ENCODE measurements around the gene GPRIN2. TPM values are rescaled to one million over a fixed set of nuclear protein-coding genes. Genes with fewer than 3 reads are reported as not detected.
A peak's percentile ranks its signal among the peaks of the same experiment; 100 is the strongest.

The GPRIN2 gene
- total RNA-seq, 4 donors from 2014 or later = 1.2 to 1.6 TPM; not detected in 2

DNA sequence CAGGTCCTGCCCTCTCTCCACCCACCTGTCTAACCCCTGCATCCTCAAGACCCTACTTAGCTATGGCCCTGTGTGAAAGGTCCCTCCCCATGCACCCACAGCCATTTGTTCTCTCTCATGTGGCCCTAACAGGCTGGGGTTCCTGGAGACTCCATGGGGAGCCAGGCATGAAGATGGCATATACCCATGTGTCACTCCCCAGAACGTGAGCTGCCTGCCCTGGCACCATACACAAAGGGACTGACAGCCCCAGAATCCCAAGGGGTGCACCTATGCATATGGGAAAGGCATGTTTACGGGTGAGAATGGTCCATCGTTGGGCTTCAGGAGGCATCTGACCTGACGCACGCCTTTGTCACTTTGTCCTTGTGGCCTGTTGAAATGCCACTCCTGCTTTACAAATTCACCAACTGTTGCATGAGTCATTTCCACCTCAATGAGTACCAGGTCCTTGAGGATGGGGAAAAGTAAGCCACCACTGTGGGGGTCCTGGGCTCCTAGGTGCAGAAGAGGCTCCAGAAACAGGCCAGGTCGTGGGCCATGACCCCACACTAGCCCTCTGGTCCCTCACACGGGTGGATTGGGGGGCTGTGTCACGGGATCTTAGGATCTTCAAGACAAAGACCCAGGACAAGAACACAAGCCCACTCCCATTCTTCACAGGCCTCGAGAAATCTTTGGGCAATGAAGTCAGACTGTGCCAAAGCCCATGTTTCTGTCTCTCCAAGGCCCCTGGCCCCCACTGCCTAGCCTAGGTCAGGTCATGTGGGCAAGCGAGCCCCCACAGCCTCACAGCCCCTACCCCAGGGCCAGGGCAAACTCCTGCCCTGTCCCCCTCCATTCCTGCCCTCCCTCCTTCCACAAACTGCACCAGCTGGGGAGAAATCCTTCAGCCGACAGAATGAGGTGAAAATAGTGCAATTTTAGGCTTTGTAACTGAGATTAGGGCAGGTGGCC lies 8.6 kb downstream of the GPRIN2 start:
- Histone ChIP-seq H3K27ac (no peak overlapping the region), H3K27me3 (peaks cover 15% of the 10 kb centered on the region), H3K4me3 (no peak overlapping the region), H3K9me3 (no peaks in the 10 kb centered on the region), H3K36me3 (no peaks in the 10 kb centered on the region), H3K4me1 (peaks cover 0 to 6% (median 0%) of the 10 kb centered on the region in 3 donors)
- ATAC-seq = no peak
- TF ChIP-seq POLR2AphosphoS5 (IDR thresholded peaks at IDR 0.05) (no peak), EP300 (IDR thresholded peaks at IDR 0.05) (no peak), POLR2A (IDR thresholded peaks at IDR 0.05) (no peak), CTCF (IDR thresholded peaks at IDR 0.05) (no peak)
- WGBS, 2 donors (ENCODE audit: low coverage in 1 of 2) = 72 to 80% methylated on average over 9 to 10 of the region's 11 CpGs

GRCh38 chr10:46546591-46547540 lies 9.6 kb downstream of the GPRIN2 start:
- TF ChIP-seq CTCF (IDR thresholded peaks at IDR 0.05) (no peak), EP300 (IDR thresholded peaks at IDR 0.05) (no peak), POLR2A (IDR thresholded peaks at IDR 0.05) (no peak), POLR2AphosphoS5 (IDR thresholded peaks at IDR 0.05) (no peak)
- H3K27me3 ChIP-seq = peaks cover 7% of the 10 kb centered on the region
- ATAC-seq = no peak
- H3K36me3 ChIP-seq = no peaks in the 10 kb centered on the region
- no peak overlapping the region for H3K27ac ChIP-seq
- 80 to 86% methylated on average over 10 to 11 of the region's 11 CpGs for WGBS, 2 donors (ENCODE audit: low coverage in 1 of 2)
- peaks cover 0 to 6% (median 0%) of the 10 kb centered on the region in 3 donors for H3K4me1 ChIP-seq
- no peaks in the 10 kb centered on the region for H3K9me3 ChIP-seq
- no peak overlapping the region for H3K4me3 ChIP-seq

GRCh38 chr10:46545861-46546590 lies 10.4 kb downstream of the GPRIN2 start:
- no peak for ATAC-seq
- peaks cover 0 to 14% (median 3%) of the 10 kb centered on the region in 3 donors for H3K4me1 ChIP-seq
- H3K4me3 ChIP-seq = no peak overlapping the region
- no peaks in the 10 kb centered on the region for H3K9me3 ChIP-seq
- 64 to 81% methylated on average over 2 to 5 of the region's 5 CpGs for WGBS, 2 donors (ENCODE audit: low coverage in 1 of 2)
- H3K36me3 ChIP-seq = no peaks in the 10 kb centered on the region
- peaks cover 9% of the 10 kb centered on the region for H3K27me3 ChIP-seq
- no peak for TF ChIP-seq POLR2AphosphoS5 (IDR thresholded peaks at IDR 0.05)
- TF ChIP-seq EP300 (IDR thresholded peaks at IDR 0.05) = no peak
- TF ChIP-seq CTCF (IDR thresholded peaks at IDR 0.05) = no peak
- TF ChIP-seq POLR2A (IDR thresholded peaks at IDR 0.05) = no peak
- no peak overlapping the region for H3K27ac ChIP-seq

DNA sequence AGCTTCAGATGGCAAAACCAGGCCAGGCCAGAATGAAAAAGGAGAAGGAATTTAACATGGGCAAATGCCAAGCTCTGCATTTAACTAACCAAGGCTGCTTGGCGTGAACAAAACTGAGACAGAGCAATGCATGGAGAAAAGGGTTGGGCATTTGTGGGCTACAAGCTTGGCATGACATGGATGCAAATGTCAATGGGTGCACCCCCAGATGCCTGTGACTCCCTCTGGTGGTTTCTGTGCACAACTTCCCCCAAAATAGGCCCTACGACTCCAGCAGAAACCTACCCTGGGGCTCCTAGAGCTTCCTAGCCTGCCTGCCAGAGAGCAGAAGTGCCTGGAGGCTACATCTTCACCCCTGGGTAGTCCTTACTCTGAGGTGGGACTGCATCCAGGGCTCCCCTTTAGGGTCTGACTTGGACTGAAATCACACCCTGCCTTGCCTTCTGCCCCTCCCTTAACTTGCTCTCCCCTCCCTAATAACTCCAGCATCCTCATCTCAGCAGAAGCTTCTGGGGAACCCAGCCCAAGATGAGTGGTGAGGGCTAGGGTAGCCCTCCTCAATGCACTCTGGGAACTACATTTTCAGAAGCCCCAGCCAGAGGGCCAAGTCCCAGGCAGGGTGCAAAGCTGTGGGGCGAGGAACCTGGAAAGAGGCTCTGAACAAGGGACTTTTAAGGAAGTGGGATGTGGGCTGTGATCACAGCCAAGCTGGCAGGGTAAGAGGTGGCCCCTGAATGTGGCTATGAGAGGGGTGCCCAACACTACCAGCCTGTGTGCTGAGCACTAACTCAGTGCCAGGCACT lies 11.3 kb downstream of the GPRIN2 start:
- Histone ChIP-seq H3K27ac (no peak overlapping the region), H3K36me3 (no peaks in the 10 kb centered on the region), H3K4me1 (peaks cover 0 to 22% (median 5%) of the 10 kb centered on the region in 3 donors), H3K4me3 (no peak overlapping the region), H3K9me3 (no peaks in the 10 kb centered on the region), H3K27me3 (peaks cover 8% of the 10 kb centered on the region)
- 45 to 75% methylated on average over 2 to 3 of the region's 3 CpGs for WGBS, 2 donors (ENCODE audit: low coverage in 1 of 2)
- no peak for ATAC-seq
- TF ChIP-seq CTCF (IDR thresholded peaks at IDR 0.05) = peak in 2 of 4 experiments; percentile 12 to 36
- TF ChIP-seq POLR2AphosphoS5 (IDR thresholded peaks at IDR 0.05) = no peak

Measured in gastroesophageal sphincter (tissue), 4 donors.